ENCODE data around the gene MYO18A. TPM values are rescaled to one million over a fixed set of nuclear protein-coding genes. Genes with fewer than 3 reads are reported as not detected.

Gene MYO18A
- total RNA-seq, 1 donor from 2014 or later: 317 TPM

DNA sequence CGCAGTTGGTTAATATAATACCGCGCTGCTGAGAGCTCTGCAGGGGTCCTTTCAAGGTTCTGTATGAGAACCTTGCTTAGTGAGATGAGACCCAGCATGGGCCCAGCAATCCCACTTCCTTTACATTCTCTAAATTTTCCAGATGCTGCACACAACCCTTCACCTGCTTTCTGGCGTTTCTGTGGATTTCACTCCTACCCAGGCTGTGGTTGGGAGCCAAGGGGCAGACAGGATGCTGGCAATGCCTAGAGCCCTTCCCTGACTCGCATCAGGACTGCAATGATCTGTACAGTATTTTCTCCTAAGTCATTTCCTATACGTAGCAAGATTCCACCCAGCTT, 147.4 kb downstream of the MYO18A start:
- intact Hi-C loops (cut with DNase I): no loop called here
- no peak for DNase-seq (ENCODE audit: low spot score)

DNA sequence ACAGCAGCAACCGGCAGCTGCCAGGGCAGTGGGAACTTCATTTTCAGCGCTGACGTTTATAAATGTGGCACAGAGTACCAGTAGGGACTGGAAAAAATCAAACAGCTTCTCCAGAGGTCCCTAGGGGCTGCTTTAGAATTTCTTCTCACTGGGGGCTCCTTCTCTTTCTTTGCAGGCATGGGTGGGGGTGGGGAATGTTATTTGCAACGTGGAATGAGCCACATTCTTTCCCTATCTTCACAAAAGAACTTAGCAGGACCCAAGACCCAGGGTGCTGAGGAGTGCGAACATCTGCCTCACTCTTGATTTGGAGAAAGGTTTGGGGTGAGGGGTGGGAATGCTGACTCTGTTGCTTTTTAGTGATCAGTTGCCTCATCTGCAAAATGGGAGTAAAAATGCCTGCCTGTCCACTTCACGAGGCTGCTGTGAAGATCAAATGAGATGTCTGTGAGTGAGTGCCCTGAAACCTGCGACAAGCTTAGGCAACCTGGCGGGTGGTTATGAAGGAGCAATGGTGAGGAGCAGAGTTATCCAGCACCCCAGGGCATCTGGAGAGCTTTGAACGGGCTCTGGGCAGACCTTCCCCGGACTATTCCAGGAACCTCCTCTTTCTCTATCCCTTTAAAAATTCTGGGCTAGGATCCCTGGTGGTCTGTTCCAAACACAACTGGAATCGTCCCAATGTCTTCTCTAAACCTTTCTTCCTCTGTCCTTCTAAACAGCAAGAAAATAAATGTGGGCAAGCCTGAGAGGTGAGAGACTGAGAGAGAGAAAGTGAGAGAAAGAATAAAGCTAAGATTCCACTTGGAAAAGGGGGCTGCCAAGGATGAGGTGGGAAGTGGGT, 148.0 kb downstream of the MYO18A start:
- intact Hi-C loops (cut with DNase I): no loop called here
- DNase-seq (ENCODE audit: low spot score): no peak

DNA sequence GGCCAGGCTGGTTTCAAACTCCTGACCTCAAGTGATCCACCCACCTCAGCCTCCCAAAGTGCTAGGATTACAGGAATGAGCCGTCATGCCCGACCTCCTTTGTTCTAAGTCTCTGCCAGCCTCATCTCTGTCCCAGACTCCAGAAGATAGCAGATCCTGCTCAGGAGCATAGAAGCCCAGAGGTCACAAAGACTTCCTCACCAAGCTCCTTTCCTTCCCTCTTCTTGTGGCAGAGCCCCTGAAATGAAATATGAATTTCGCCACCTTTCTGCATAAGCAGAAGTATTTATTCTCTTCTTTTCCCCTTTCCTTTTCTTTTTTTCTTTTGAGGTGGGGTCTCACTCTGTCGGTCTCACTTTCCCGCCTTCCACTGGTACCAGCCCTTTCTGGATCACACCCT, 148.7 kb downstream of the MYO18A start:
- DNase-seq (ENCODE audit: low spot score): no peak
- intact Hi-C loops (cut with DNase I): no loop called here

DNA sequence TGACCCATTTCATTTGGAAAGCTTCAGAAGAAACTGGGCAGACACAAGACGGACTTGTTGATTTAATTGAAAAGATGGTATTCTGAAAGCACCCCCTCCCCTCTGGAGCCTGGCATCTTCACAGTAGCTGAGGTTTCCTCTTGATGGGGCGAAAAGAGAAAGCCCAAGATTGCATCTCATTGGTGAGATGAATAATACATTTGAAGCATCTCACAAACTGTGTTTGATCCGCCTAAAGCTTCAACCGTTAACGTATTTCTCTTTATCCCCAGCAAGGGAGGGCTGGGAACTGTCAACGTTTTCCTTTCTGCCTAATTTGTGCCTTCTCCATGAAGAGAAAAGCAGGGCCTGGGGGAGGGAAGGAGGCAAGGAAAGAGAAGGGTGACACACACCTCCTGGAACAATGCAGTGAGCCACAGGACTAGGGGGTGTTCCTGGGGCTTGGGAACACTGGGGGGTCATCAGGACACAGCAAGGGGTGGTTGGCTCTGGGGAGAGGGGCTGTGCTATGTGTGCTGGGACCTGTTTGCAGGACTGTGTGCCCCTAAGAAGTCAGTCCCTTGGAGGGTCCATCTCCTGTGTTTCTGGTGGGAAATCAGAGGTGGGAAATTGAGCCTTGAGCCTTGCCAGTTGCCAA, 155.8 kb downstream of the MYO18A start:
- intact Hi-C loops (cut with DNase I): no loop called here

DNA sequence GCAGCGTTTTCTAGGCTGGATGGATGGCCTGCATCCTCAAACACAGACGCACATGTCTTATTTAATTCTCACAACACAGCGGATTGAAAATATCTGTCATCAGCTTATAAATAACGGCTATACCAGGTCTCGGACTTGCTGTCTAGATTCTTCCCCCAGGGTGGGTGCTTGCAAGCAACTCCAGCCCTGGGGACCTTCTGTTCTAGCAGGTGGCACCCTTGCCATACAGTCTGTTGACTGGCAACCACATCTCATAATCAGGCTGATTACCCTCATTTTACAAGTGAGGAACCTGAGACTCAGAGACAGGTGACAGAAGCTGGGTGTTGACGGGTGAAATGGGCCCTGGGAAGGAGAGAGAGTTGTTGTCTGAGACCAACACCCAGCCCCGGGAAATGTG, 158.1 kb downstream of the MYO18A start:
- intact Hi-C loops (cut with DNase I): no loop called here

More for the DNA sequence above, 155.8 kb downstream of the MYO18A start:
- no peak for DNase-seq (ENCODE audit: low spot score)

DNA sequence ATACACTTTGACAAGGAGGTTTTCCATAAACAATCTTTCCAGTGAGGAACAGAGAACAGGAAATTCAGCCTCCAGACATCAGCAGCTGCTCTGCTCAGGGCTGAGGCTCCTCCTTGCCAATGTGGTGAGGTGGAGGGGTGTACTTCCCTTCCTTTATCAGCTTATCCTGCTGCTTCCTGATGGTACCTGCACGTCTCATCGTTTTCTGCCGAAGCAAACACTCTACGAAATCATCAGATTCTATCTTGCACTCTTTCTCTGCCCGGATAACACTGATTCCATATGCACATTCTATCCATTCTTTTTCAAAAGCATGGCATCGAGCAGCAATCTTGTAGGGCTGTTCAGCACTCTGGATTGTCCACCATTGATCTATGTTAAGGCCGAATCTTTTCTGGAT, 159.0 kb downstream of the MYO18A start:
- intact Hi-C loops (cut with DNase I): no loop called here
- no peak for DNase-seq (ENCODE audit: low spot score)

More for the DNA sequence above, 158.1 kb downstream of the MYO18A start:
- DNase-seq (ENCODE audit: low spot score): no peak

Other genes starting within 250 kb of the MYO18A start
- 20.4 TPM for gene PHF12, start 228.9 kb downstream of the MYO18A start, total RNA-seq
- not detected for gene SEZ6, start 174.4 kb downstream of the MYO18A start, total RNA-seq
- 0.57 TPM for gene PIPOX, start 137.3 kb downstream of the MYO18A start, total RNA-seq
- gene CRYBA1, start 66.5 kb upstream of the MYO18A start, total RNA-seq: not detected
- gene NUFIP2, start 113.8 kb upstream of the MYO18A start, total RNA-seq: 39.2 TPM
- gene TAOK1, start 210.0 kb upstream of the MYO18A start, total RNA-seq: 64.8 TPM

All from cardiac septum (tissue), 1 donor.